ENCODE measurements around the gene MDM1.

Gene MDM1

GRCh38 chr12:68269779-68270178 lies 62.4 kb downstream of the MDM1 start:
- DNase-seq: no peak

GRCh38 chr12:68268967-68269366 lies 63.2 kb downstream of the MDM1 start:
- DNase-seq: no peak

DNA sequence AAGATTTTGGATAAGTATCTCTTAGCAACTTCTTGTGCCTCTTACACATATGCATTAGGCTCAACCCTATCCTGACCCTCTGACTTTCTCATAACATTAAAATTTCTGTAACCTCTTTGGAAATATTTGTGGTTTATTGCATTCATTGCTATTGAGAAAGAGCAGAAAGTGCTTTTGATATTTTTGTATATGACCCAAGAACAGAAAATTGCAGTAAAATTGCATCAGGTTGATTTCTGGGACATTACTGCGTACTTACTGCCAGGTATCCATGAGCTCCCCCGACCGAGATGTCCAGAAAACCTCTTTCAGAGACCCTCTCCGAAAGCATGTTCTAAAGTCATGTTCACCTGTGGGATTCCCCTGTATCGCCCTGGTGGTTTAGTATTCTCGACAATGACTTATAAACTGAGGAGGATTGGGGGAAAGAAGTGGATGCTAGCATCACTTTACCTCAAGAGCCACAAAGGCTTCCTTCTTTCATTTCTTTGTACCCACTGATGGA lies 64.2 kb downstream of the MDM1 start:
- no peak for DNase-seq

GRCh38 chr12:68264857-68265256 lies 67.3 kb downstream of the MDM1 start:
- no peak for DNase-seq

GRCh38 chr12:68264158-68264855 lies 67.9 kb downstream of the MDM1 start:
- no peak for DNase-seq

- no peak for DNase-seq
Observed at GRCh38 chr12:68263366-68263765, 68.8 kb downstream of the MDM1 start.

GRCh38 chr12:68261896-68262295 lies 70.3 kb downstream of the MDM1 start:
- DNase-seq: no peak

GRCh38 chr12:68260153-68260552 lies 72.0 kb downstream of the MDM1 start:
- no peak for DNase-seq

DNA sequence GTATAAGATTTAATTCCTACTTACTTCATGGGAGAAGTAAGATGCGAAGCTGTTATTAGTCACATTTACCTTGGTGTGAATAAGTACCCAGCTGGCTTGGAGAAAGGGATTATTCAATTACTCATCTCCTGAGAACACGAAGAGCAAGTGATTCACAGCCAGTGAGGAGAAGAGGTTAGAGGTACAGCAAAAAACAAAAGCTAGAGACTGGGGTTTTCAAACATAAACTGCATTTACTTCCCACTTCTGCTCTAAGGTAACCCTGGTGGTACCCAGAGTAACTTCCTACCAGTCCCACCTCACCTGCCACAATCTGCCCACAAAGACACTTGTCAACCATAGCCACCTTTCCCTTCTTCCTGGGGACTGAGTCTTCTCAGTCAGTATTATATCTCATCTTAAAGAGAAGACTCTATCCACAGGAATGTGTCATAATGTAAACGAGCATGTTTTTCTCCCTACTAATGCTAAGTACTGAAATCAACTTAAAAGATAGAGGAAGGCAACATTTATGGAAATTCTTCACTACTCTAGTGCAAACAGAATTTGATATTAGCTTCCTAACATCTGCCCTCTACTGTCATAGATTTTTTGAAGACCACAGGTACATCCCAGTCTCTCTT lies 72.7 kb downstream of the MDM1 start:
- DNase-seq: no peak

GRCh38 chr12:68253504-68253903 lies 78.7 kb downstream of the MDM1 start, which contains the start of gene IL22:
Gene IL22, minus strand, starts transcription at chr12:68253604. Its CDS starts 156 bp downstream, at chr12:68253448.
- no peak for DNase-seq

DNA sequence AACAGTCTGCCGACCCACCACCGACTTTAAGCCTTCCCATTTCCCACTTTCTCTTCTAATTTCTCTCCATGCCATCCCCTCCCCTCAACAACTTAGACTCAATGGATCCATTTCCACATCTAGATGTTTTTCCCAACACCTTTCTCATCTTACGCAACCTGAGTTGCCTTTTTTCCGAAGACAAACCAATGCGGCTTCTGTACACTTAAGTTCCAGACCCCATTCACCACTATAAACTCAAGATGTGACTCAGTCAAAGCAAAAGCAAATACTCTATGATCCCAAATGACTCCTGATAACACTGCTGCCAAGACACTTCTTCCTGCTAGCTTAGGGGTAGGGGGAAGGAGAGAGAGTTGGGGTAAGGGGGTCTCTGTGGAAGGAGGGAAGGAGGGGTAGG lies 80.1 kb downstream of the MDM1 start:
- no peak for DNase-seq

GRCh38 chr12:68250454-68250853 lies 81.7 kb downstream of the MDM1 start:
- no peak for DNase-seq

- no peak for DNase-seq
Observed at GRCh38 chr12:68247785-68248184, 84.4 kb downstream of the MDM1 start.

- DNase-seq: no peak
Observed at GRCh38 chr12:68246350-68246749, 85.8 kb downstream of the MDM1 start.

DNA sequence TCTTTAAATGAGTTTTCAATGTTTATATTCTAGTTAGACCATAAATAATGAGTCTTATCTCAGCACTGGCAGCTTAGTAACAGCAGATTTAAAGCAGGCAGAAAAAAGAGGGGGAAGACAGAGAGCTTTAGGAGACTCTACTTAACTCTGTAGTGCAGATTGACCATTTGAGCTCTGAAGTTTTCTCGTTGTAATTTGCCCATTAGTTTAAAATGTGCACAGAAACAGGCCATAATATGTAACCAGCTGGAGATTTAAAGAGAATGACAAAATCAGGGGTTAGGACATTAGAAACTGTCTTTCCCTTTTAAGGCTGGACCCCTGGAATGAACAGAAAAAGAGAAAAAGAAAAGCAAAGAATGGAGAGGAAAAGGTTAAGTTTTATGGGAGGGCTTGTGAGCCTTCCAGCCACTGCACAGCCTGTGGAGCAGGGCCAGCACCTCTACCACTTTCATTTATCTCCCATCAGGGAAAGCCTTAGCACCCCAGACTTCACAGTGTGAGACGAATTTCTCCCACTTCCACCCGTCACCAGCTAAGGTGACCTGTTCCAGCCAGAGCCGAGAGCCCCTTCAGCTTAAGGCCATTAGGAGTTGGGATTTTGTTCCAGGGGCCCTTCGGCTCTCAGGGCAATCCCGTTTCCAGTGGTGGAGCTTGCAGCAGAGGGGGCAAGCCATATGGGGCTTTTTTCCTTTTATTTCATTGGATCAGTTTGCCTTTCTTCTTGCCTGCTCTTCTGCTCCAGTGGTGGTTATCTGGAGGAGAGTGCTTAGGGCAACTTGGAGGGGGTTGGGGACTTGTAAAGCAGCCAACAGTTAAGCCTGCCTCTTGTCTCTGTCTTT lies 86.8 kb downstream of the MDM1 start:
- DNase-seq: no peak

Measured in activated CD4-positive, alpha-beta T cell treated with anti-CD3 and anti-CD28 coated beads for 4 hours (primary cell).